GM12891 (cell line): ENCODE measurements around the gene STRC.
"Not testable (repeated sequence)": the region's sequence is repeated elsewhere in the genome, so short reads cannot be mapped to it uniquely, and the experiment has no call there.

Experiments
- PAX5 ChIP-seq: IDR thresholded peaks from 2 replicates; pipeline ENCODE4 v1.6.1; 2011; ENCODE audit warnings: low read length, moderate library complexity, mild to moderate bottlenecking; ENCODE audit not compliant: insufficient read depth, severe bottlenecking
- POLR2A ChIP-seq: IDR thresholded peaks from 2 replicates; pipeline ENCODE4 v1.6.1; 2011; ENCODE audit warnings: low read depth, low read length, control low read depth
- POLR2AphosphoS5 ChIP-seq: IDR thresholded peaks from 2 replicates; pipeline ENCODE4 v1.6.1; 2011; ENCODE audit warnings: low read depth, low read length, control low read depth
- SPI1 ChIP-seq: IDR thresholded peaks from 2 replicates; pipeline ENCODE4 v1.6.1; 2011; ENCODE audit warnings: low read depth, low read length, control low read depth
- TAF1 ChIP-seq: IDR thresholded peaks from 2 replicates; pipeline ENCODE4 v1.6.1; 2011; ENCODE audit warnings: low read depth, low read length, control low read depth

DNA sequence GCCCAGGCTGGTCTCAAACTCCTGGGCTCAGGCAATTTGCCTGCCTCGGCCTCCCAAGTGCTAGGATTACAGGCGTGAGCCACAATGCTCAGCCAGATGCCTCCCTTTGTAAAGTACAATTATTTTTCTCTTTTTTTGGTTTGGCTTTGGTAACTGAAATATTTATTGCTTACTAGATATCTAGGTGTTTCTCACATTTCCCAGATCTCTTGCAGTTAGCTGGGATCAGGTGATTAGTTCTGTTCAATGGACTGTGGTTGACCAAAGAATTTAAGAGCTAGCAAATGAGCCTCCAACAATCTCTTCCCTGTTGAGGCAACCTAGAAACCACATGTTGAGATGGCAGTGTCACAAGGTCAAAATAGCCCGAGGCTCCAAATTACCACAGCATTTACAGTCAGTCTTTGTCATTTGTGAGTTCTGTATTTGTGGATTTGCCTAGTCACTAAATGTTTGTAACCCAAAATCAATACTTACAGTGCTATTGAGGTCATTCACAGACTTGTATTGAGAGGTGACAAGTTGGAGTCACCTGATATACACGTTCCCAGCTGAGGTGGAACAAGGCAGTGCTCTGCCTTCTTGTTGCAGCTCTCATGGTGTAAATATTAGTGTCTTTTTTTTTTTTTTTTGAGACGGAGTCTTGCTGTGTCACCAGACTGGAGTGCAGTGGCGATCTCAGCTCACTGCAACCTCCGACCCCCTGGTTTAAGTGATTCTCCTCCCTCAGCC is 3.6 kb upstream of the STRC start:
- TF ChIP-seq SPI1, POLR2A, POLR2AphosphoS5, TAF1, PAX5: not testable (repeated sequence)
